Body of pancreas (tissue), 4 donors: ENCODE data around the gene GREB1.

Experiments
- CTCF ChIP-seq, 7 experiments: fragments of 450-650 bp in 4 of 7; fragments of 200-600 bp in 3 of 7; sonication (generic) in 3 of 7; IDR thresholded peaks; one replicate each; pipeline ENCODE4 v1.5.1; 2016 to 2019; ENCODE audit warnings: antibody characterized with exemption in 7 of 7
- POLR2A ChIP-seq, 3 donors: fragments of 450-650 bp; IDR thresholded peaks; one replicate each; pipeline ENCODE4 v1.6.1; 2016; ENCODE audit warnings: antibody characterized with exemption in 3 of 3, mild to moderate bottlenecking in 2 of 3

- no peak for TF ChIP-seq CTCF (IDR thresholded peaks at IDR 0.05)
- TF ChIP-seq POLR2A (IDR thresholded peaks at IDR 0.05): no peak
Observed at GRCh38 chr2:11617527-11617926, 83.7 kb downstream of the GREB1 start.
